DOHH2 (cell line): ENCODE results near the gene ODF2L.

Source experiments
- CTCF ChIP-seq: fragments of 200-600 bp; sonication (generic); IDR thresholded peaks from one replicate; pipeline ENCODE4 v1.5.1; 2014; ENCODE audit warnings: antibody characterized with exemption, mild to moderate bottlenecking, low read depth, low read length; ENCODE audit not compliant: poor library complexity, severe bottlenecking
- EZH2phosphoT487 ChIP-seq: fragments of 200-600 bp; sonication (generic); IDR thresholded peaks from 2 replicates; pipeline ENCODE4 v1.6.1; 2017; ENCODE audit warnings: borderline replicate concordance, mild to moderate bottlenecking, antibody characterized with exemption, low read length, moderate library complexity, mixed read lengths

DNA sequence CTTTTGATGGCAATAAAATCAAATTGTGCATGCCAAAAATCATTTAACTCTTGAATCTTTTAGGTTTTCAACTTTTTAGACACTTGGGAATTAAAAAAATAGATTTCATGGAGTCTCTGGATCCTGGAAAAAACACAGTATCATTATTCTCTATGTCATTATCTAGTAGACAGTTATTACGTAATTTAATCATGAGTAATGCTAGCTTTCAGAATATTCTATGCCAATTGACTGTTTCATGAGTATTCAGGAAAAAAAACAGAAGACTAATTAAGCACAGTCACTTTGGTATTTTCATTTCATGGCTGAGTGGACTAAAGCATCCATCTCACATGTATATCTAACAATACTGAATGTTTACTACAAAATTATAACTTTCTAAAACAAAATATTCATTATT is 44.0 kb downstream of the ODF2L start:
- no peak for TF ChIP-seq CTCF
- TF ChIP-seq EZH2phosphoT487 = no peak
